GOT3 (cell line): Measurements from ENCODE around the gene SORCS2.

Experiments
- DNase-seq: peaks from one replicate; lab custom pipeline; 2025; ENCODE audit warnings: mixed read lengths; lab: John Stamatoyannopoulos, UW

Gene SORCS2

GRCh38 chr4:7356667-7357310 lies 164.5 kb downstream of the SORCS2 start:
- no peak for DNase-seq

- no peak for DNase-seq
Measured at GRCh38 chr4:7357323-7357722, 165.0 kb downstream of the SORCS2 start.

GRCh38 chr4:7358100-7358735 lies 165.9 kb downstream of the SORCS2 start:
- DNase-seq, result no peak

- DNase-seq, result no peak
Measured at GRCh38 chr4:7359400-7360062, 167.2 kb downstream of the SORCS2 start.

- DNase-seq, result no peak
Measured at GRCh38 chr4:7360806-7361205, 168.5 kb downstream of the SORCS2 start.

GRCh38 chr4:7361280-7361895 lies 169.1 kb downstream of the SORCS2 start:
- no peak for DNase-seq

GRCh38 chr4:7362341-7362740 lies 170.0 kb downstream of the SORCS2 start:
- no peak for DNase-seq

GRCh38 chr4:7362862-7363430 lies 170.6 kb downstream of the SORCS2 start:
- no peak for DNase-seq

GRCh38 chr4:7364979-7365378 lies 172.6 kb downstream of the SORCS2 start:
- no peak for DNase-seq

- no peak for DNase-seq
Measured at GRCh38 chr4:7365462-7366179, 173.3 kb downstream of the SORCS2 start.

GRCh38 chr4:7366180-7366945 lies 174.0 kb downstream of the SORCS2 start:
- DNase-seq, result no peak

- DNase-seq, result no peak
Measured at GRCh38 chr4:7366954-7367353, 174.6 kb downstream of the SORCS2 start.

GRCh38 chr4:7367406-7367805 lies 175.1 kb downstream of the SORCS2 start:
- no peak for DNase-seq

- no peak for DNase-seq
Measured at GRCh38 chr4:7367864-7368277, 175.5 kb downstream of the SORCS2 start.

GRCh38 chr4:7368296-7368695 lies 176.0 kb downstream of the SORCS2 start:
- no peak for DNase-seq

- no peak for DNase-seq
Measured at GRCh38 chr4:7369511-7369910, 177.2 kb downstream of the SORCS2 start.

GRCh38 chr4:7370038-7370437 lies 177.7 kb downstream of the SORCS2 start:
- no peak for DNase-seq

- no peak for DNase-seq
Measured at GRCh38 chr4:7371210-7371941, 179.0 kb downstream of the SORCS2 start.

- DNase-seq, result no peak
Measured at GRCh38 chr4:7372673-7373072, 180.3 kb downstream of the SORCS2 start.

- DNase-seq, result no peak
Measured at GRCh38 chr4:7374571-7374970, 182.2 kb downstream of the SORCS2 start.
